HG02588 (cell line): Measurements from ENCODE around the gene TANC1.

Experiments
- ATAC-seq: cut with Tn5 transposase; IDR thresholded peaks from one replicate; pipeline ENCODE4 v1.9.1; 2021; ENCODE audit warnings: mild to moderate bottlenecking, moderate library complexity; ENCODE audit not compliant: unreplicated experiment

Gene TANC1

DNA sequence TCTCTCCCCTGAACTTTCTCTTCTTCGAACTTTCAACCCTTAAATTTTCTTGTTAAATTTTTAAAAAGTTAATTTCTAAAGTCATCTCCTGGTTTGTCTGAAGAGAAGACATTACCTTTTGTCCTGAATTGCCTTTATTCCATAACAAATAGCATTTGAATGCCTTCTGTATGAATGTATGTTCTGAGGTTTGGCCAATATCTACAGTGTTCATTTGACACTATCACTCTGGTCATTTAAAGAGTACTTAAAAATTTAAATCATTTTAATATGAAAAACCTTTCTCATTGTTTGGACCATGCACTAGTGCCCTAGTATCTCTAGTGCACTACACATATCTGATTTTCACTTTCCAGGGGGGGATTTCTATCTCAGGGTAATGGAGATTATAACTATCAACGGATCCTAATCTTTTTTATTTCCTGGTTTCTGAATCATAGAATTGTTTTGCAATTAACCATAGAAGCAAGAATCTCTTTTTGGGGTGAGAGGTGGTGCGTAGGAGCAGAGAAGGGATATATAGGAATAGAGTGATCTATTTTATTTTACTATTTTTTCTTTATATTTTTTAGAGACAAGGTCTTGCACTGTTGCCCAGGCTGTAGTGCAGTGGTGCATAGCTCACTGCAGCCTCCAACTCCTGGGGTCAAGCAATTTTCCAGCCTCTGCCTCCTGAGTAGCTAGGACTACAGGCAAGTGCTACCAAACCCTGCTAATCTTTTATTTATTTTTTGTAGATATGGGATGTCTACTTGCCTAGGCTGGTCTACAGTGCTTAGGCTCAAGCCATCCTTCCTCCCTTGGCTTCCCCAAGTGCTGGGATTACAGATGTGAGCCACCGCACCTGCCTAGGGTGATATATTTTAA, 25.5 kb downstream of the TANC1 start:
- no peak for ATAC-seq

DNA sequence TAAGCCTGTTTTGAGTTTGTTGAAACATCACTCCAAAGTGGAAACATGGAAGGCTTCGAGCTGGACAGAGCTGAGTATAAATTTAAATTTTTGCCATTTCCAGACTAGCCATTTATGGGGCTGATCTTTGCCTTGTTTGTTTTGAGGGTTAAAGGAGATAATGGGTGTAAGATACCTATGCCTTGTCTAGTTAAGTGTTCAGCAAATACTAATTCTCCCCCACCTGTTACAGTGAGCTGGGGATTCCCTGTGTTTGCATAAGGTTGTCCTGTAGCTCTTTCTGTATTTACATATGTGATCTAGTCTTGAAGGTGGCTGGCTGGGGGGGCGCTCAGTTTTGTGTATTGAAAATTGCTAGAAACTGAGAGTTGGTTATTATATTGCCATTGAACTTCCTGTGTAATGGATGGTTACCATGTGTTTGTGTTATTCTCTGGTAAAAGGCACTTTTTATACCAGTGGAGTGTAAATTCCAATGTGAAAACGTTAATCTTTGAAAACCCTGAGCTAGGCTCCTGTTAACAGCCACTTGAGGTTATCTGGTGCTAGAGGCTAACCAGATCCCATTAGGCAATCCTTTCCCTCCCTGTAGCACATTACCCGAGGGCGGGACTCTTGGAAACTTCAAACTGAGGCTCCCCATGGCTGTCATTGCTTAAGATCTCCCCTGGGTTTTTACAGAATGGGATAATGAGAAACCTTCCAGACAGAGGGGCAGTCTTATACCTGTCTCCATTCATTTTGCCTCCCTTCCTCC, 26.7 kb downstream of the TANC1 start:
- ATAC-seq: no peak

DNA sequence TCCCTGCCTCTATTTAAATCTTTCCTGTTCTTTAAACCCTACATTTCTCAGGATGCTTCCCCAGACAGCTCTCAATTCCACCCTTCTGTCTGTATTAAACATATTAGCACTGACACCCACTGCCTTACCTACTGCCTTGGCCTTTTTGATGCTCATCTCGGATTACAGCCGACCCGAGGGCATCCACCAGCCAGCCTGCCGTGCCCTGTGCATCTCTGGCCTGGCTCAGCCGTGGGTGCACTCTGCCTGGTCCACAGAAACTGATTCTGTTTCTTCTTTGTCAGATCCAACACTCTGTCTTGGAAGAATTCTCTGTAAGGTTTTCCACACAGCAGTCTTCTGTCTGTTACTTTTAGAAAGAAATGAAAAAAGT, 27.2 kb downstream of the TANC1 start:
- no peak for ATAC-seq

DNA sequence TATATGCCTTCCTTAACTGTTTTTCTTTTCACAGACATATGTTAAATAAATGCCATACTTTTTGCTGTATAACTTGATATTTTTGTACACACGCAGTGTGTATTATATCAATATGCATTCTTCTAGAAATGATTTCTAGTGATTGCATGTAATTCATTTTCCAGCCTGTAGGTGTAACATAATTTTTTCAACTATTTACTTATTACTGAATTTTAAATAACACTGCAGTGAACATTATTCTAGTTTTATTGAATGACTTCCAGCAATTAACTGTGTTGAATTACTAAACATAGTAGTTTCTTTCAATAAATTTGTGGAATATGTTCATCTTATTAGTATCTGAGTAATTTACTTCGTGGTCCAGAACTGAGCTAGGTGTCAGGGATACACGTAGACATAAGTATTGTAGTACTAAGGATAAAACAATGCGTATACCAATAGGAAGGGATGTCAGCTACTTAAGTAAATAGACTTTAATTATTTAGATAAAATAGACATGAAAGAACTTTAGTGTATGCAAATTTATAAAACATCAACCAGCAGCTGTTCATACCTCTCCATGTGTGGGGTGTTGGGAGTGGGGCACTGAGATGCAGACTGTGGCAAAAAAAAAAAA, 28.0 kb downstream of the TANC1 start:
- ATAC-seq: no peak

DNA sequence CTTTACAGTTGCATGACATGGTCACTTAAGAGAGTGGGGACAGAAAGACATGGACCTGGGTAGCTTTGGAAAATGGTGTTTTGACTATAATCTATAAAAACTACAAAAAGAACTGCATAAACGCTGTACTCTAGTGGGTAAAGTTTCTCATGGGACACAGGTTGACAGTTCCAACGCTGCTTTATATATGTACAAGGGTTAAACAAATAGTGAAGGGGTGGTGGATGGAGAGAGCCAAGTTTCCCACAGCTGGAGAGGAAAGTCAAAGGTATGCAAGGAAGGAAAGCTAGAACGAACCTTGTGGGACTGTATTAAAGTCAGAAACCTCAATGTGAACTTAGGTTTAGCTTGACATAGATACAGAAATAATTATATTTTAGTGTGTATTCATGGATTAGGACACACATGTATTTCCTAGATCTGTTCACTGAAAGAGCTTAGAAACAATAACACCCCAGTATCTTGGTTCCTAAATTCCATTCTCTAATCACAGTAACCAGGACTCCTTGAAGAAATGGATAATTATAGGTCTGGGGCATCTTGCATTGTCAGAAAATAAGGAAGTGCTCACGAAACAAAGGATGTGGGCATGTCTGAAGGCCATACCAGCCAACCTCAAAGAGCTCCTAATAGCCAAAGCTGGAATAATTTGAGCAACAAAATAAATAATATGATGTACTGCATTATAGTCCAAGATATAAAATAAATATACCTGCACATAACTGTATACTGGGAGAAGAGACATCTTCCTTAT, 28.8 kb downstream of the TANC1 start:
- no peak for ATAC-seq

DNA sequence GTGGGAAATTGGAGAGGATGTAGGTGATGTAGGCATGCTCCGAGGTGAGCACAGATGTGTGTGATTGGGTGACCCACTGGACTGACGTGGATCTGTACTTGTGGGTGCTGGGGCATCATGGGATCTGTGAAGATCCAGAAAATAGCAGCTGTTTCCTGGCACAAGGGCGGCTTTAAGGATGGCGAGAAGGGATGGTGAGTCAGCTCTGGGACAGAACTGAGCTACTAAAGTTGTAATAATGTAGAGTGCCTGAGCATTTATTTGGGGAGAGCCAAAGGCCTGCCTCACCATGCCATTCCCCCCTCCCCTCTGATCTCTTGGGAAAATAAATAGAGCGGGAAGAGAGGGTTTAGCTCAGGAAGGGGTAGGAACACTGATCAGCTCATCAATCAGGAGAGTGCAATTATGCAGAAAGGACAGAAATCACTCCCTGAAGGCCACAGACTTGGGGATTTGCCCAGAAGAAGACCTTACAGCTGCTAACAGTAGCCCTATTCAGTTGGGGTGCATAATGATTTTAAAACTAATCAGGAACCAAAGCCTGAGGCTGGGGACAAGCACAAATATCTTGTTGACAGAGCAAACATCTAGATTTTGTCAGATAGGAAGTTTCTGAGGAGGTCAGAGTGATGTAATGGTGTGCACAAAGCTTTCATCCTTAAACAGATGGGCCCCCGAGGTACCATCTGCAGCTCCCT, 30.3 kb downstream of the TANC1 start:
- no peak for ATAC-seq

DNA sequence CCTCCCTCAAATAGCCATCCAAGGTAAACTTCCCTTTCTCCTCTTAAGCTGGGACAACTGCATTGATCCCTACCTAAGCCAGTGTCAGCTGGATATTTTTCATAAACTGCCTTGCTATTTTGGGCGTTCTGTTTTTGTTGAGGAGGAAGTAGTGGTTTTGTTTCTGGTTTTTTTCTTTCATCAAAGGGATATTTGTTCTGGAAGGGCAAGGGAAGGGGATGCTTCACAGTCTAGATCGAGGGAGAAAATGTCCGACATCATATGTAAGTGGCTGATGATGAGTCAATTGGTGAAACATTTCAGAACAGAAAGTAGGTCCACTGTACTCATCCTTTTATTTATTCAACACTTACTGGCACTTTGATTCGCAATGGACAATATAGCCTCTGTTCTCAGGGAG, 31.0 kb downstream of the TANC1 start:
- no peak for ATAC-seq

DNA sequence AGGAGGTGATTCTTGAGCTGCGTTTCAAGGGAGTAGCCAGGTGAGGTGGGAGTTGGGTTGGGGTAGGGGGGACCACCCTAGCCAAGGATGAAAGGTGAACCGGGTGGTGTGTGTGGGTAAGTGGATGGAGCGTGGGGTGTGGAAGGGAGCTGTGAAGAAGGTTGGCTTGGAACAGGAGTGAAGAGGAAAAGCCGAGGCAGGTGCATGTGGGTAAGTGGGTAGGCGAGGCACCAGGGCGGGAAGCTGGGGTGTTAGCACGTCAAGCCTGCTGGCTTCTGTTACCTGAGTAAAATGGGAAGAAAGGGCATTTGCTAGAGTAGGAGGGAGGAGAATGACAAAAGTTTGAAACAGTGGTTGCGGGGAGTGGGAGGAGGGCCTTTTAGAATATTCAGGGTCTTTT, 31.6 kb downstream of the TANC1 start:
- no peak for ATAC-seq

DNA sequence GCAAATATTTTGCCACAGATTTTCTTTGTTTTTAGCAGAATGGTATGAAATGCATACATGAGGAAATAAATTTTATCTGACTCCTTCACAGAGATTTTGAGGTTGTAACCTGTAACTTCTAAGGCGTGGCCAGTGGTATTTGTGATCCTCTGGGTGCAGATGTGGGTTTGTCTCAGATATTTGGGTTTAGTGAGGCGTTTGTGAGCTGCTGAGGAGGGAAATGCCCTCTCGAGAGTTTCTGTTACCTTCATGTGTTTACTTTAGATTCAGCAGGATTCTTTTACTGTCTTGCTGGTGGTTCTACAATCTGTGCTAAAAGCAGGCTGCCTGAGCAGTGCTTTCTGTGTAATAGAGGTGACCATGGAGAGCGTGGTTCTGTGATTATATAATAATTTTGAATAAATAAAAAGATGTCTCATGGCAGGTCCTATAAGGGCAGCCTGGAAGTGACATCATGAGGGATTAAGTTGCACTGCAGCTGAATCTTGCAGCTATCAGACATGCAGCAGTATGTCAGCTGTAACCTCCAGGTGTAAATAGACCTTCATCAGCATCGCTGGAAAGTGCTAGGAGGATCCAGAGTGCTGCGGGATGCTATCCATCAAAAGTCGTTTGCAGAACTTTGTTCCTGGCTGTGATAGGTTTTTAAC, 34.1 kb downstream of the TANC1 start:
- no peak for ATAC-seq

DNA sequence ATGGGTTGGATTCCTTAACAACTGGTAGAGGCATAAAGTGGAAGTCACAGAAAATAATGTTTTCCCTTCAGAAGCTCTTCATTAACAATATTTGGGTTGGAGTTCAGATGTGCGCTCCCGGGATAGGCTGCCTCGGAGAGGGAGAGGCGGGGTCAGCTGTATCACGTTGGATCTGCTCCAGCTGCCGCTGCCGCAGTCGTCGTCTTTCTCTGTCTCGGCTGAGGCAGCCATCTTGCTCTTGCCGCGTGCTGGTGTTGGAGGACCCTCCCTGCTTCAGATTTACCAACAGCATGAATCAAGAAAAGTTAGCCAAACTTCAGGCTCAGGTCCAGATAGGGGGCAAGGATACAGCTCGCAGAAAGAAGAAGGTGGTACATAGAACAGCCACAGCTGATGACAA, 35.1 kb downstream of the TANC1 start:
- no peak for ATAC-seq

DNA sequence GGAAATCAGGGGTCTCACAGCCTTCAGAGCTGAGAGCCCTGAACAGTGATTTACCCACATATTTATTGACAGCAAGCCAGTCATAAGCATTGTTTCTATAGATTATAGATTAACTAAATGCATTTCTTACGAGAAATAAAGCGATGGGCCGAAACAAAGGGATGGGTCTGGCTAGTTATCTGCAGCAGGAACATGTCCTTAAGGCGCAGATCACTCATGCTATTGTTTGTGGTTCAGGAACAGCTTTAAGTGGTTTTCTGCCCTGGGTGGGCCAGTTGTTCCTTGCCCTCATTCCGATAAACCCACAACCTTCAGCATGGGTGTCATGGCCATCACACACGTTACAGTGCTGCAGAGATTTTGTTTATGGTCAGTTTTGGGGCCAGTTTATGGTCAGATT, 36.4 kb downstream of the TANC1 start:
- no peak for ATAC-seq

DNA sequence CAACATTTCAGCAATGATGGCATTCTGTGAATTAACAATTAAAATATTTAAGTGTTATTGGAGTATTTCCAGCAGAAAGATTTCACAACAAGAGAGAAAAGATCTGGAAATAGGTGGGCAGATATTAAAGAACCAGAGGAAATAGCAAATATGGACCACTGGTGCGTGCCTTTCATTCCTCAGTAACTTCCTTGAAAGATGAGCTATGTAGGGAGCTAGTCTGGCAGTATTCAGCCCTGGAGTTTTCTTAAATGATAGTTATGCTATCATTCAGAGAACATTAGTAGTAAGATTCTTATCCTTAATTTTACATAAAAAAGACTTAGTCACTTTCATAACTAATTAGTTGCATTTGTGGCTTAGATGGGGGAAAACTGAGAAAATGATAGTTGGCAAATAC, 41.5 kb downstream of the TANC1 start:
- no peak for ATAC-seq

DNA sequence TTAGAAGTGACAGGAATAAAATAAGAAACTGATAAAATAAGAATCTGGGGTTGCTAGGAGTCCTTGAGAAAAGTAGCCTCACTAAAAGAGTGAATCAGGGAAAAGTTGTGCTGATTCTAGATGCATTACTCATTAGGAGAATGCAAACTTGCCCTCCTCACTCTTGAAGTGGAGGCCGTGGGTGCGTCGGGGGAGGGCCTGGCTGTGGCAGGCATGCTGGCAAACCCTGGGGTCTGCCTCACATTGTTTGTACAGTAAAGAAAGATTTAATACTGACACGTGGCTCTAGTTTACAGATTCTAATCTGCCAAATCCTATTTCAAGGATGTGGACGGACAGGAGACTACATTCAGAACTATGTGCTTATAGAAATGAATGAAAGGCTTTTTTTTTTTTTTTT, 41.9 kb downstream of the TANC1 start:
- no peak for ATAC-seq

DNA sequence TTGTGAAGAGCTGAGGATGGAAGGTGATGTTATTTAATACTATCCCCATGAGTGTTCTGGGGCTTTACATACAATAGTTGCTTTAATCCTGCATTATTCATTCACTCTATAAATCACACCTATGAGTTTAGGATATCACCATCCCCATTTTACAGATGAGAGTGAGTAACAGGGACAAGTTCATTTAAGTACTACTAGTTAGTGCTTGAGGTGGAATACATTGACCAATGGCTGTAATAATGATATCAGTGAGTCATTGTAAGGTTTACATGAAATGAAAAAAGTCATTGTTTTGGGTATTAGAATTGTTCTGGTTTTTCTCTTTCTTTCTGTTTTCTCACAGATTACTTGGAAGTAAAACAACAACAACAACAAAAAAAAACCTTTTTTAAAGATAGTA, 42.5 kb downstream of the TANC1 start:
- ATAC-seq: no peak

DNA sequence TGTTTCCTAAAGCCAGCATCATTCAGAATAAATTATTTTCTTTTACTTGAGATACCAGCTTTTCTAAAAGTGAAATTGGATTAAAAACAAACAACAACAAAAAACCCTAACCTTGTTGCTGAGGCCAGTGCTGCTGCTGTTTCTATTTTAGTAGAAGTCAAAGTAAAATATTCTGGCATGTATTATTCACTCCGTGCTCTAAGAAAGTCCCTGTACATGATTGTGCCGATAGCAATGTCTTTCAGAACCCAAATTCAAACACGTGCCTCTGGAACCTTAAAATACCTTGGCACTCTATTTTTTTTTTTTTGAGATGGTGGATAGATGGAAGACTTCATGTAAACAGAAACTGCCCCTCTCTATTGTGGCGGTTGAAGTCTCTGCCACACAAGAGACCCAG, 43.7 kb downstream of the TANC1 start:
- ATAC-seq: no peak

DNA sequence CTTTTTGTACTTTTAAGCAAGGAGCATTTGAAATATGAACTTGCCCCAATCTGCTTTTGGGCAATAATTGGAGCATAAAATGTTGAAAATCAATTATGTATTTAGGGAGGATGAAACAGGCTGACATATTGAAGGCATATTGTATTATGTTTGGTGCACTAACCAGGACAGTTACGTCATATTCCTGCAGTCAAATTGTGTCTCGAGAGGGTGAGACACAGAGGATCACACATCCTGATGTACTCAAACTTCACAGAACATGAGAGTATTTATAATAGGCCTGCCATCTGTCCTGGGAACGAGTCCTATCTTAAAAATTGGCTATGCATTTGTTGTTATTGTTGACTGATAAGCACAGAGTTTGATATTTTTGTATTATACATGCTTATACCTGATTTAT, 44.7 kb downstream of the TANC1 start:
- ATAC-seq: no peak

DNA sequence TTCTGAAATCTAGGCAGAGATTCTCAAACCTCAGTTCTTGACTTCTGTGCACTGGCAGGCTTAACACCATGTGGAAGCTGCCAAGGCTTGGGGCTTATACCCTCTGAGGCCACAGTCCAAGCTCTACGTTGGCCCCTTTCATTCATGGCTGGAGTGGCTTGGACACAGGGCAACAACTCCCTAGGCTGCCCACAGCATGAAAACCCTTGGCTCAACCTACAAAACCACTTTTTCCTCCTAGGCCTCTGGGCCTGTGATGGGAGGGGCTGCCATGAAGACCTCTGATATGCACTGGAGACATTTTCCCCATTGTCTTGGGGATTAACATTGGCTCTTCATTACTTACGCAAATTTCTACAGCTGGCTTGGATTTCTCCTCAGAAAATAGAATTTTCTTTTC, 46.7 kb downstream of the TANC1 start:
- ATAC-seq: no peak

DNA sequence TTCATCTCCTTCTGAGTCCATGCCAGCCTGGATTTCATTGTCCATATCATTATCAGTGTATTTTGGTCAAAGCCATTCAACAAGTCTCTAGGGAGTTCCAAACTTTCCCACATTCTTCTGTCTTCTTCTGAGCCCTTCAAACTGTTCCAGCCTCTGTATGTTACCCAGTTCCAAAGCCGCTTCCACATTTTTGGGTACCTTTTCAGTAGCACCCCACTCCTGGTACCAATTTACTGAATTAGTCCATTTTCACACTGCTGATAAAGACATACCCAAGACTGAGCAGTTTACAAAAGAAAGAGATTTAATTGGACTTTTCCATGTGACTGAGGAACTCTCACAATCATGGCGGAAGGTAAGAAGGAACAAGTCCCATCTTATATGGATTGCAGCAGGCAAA, 47.4 kb downstream of the TANC1 start:
- ATAC-seq: no peak

DNA sequence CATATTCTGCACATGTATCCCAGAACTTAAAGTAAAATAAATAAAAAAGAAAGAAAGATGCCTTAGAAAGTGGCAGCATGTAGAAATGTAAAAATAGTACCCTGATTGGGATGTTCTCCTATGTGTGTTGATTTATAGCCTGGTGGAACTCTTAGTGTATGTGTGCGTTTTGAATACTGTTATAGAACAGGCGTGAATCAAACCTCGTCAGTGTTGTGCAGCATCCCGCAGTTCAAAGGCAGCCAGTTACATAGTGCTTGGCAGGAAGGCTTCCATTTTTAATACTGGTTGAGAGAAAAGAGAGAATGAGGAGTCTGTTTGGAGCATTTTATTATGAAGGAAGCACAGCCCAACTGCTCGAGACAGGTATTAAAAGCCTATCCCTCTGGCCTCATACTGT, 49.4 kb downstream of the TANC1 start:
- no peak for ATAC-seq

DNA sequence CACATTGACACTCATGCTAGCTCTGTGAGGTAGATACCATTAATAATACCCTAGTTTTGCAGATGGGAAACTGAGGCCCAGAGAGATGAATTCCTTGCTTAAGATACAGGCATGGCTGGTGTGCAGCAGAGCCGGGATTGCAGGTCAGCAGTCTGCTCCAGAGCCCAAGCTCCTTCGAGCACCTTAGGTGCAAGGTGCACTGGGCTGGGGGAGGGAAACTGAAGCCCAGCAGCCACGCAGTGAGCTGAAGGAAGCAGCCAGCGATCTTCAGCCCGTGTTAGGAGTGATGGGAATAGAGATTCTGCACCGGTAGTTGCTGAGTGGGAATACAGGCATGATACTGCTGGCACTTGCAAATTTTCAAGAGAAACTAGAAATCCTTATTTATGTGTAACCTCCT, 50.6 kb downstream of the TANC1 start:
- ATAC-seq: no peak
